KMS-11 (cell line): Measurements from ENCODE around the gene PIP5K1C.

Experiments used
- H2AFZ ChIP-seq: fragments of 200-600 bp; sonication (generic); 2 replicates; pipeline ENCODE4 v1.6.1; 2016; ENCODE audit warnings: antibody characterized with exemption, mixed run types, low read depth
- H3K27ac ChIP-seq: fragments of 200-600 bp; sonication (generic); 2 replicates; pipeline ENCODE4 v1.6.1; 2016; ENCODE audit warnings: mild to moderate bottlenecking, mixed run types
- H3K27me3 ChIP-seq: fragments of 200-600 bp; sonication (generic); 2 replicates; pipeline ENCODE4 v1.6.1; 2017; ENCODE audit warnings: mild to moderate bottlenecking, low read depth, mixed run types, moderate library complexity; ENCODE audit not compliant: insufficient read depth
- H3K36me3 ChIP-seq: fragments of 200-600 bp; sonication (generic); 2 replicates; pipeline ENCODE4 v1.6.1; 2017; ENCODE audit warnings: mild to moderate bottlenecking, mixed run types; ENCODE audit not compliant: insufficient read depth
- H3K4me1 ChIP-seq: fragments of 200-600 bp; sonication (generic); 2 replicates; pipeline ENCODE4 v1.6.1; 2016; ENCODE audit warnings: mild to moderate bottlenecking, low read depth, mixed run types; ENCODE audit not compliant: poor library complexity, severe bottlenecking
- H3K4me2 ChIP-seq: fragments of 200-600 bp; sonication (generic); 2 replicates; pipeline ENCODE4 v1.7.0; 2016; ENCODE audit warnings: mild to moderate bottlenecking, mixed run types
- H3K4me3 ChIP-seq: fragments of 200-600 bp; sonication (generic); IDR thresholded peaks from 2 replicates; pipeline ENCODE4 v1.6.1; 2017; ENCODE audit warnings: low read depth, low read length, mixed read lengths; ENCODE audit not compliant: insufficient read depth
- H3K79me2 ChIP-seq: fragments of 200-600 bp; sonication (generic); 2 replicates; pipeline ENCODE4 v1.6.1; 2016; ENCODE audit warnings: low read depth, mixed run types; ENCODE audit not compliant: insufficient read depth
- H3K9ac ChIP-seq: fragments of 200-600 bp; sonication (generic); 2 replicates; pipeline ENCODE4 v1.6.1; 2016; ENCODE audit warnings: mild to moderate bottlenecking, mixed run types
- H4K20me1 ChIP-seq: fragments of 200-600 bp; sonication (generic); 2 replicates; pipeline ENCODE4 v1.6.1; 2016; ENCODE audit warnings: mild to moderate bottlenecking, mixed run types; ENCODE audit not compliant: insufficient read depth
- TF ChIP-seq, protein P1 (sequence below): fragments of 200-600 bp; sonication (generic); conservative IDR thresholded peaks from 2 replicates; pipeline ENCODE4 v1.6.1; 2017; ENCODE audit warnings: low read depth, mild to moderate bottlenecking, antibody characterized with exemption, low read length, moderate library complexity, mixed read lengths

Gene PIP5K1C

GRCh38 chr19:3613818-3614661 lies 86.2 kb downstream of the PIP5K1C start:
- Histone ChIP-seq H2AFZ (no peak overlapping the region), H4K20me1 (no peaks in the 10 kb centered on the region), H3K4me3 (no peak overlapping the region), H3K79me2 (no peaks in the 10 kb centered on the region), H3K36me3 (no peaks in the 10 kb centered on the region), H3K9ac (no peak overlapping the region), H3K27me3 (no peaks in the 10 kb centered on the region), H3K27ac (no peak overlapping the region), H3K4me1 (peaks cover 20% of the 10 kb centered on the region), H3K4me2 (no peak overlapping the region)
- TF ChIP-seq, protein P1, sequence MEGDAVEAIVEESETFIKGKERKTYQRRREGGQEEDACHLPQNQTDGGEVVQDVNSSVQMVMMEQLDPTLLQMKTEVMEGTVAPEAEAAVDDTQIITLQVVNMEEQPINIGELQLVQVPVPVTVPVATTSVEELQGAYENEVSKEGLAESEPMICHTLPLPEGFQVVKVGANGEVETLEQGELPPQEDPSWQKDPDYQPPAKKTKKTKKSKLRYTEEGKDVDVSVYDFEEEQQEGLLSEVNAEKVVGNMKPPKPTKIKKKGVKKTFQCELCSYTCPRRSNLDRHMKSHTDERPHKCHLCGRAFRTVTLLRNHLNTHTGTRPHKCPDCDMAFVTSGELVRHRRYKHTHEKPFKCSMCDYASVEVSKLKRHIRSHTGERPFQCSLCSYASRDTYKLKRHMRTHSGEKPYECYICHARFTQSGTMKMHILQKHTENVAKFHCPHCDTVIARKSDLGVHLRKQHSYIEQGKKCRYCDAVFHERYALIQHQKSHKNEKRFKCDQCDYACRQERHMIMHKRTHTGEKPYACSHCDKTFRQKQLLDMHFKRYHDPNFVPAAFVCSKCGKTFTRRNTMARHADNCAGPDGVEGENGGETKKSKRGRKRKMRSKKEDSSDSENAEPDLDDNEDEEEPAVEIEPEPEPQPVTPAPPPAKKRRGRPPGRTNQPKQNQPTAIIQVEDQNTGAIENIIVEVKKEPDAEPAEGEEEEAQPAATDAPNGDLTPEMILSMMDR, result no peak

- TF ChIP-seq, protein P1, result no peak
- Histone ChIP-seq H3K9ac (no peak overlapping the region), H2AFZ (no peak overlapping the region), H3K27me3 (no peaks in the 10 kb centered on the region), H3K4me2 (no peak overlapping the region), H3K79me2 (no peaks in the 10 kb centered on the region), H3K36me3 (no peaks in the 10 kb centered on the region), H4K20me1 (no peaks in the 10 kb centered on the region), H3K4me1 (peaks cover 14% of the 10 kb centered on the region), H3K4me3 (no peak overlapping the region), H3K27ac (no peak overlapping the region)
Measured at GRCh38 chr19:3612901-3613741, 87.1 kb downstream of the PIP5K1C start.

DNA sequence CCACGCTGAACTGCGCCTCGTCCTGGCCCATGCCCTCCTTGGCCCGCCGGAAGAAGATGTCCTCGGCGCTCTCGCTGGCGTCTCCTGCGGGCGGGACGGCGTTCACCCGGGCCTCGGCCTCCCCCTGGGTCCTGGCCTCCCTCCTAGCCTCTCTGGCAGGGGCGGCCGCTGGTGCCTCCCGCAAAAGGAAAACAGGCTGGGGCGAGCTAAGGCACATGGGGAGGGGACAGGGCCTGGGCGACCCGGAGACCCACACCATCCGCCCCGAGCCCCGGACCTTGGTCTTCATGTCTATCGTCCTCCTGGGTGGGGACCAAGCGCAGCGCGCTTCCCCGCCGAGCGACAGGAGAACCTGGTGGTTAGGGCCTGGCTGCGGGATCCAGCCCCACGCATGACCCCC lies 87.9 kb downstream of the PIP5K1C start:
- no peaks in the 10 kb centered on the region for H3K79me2 ChIP-seq
- peaks cover 13% of the 10 kb centered on the region for H3K4me1 ChIP-seq
- H3K36me3 ChIP-seq, result no peaks in the 10 kb centered on the region
- no peak overlapping the region for H3K9ac ChIP-seq
- no peak overlapping the region for H3K4me3 ChIP-seq
- H4K20me1 ChIP-seq, result no peaks in the 10 kb centered on the region
- TF ChIP-seq, protein P1, result no peak
- H3K4me2 ChIP-seq, result no peak overlapping the region
- H3K27me3 ChIP-seq, result no peaks in the 10 kb centered on the region
- no peak overlapping the region for H2AFZ ChIP-seq
- H3K27ac ChIP-seq, result no peak overlapping the region

- no peak overlapping the region for H3K4me2 ChIP-seq
- no peaks in the 10 kb centered on the region for H3K79me2 ChIP-seq
- no peaks in the 10 kb centered on the region for H3K27me3 ChIP-seq
- no peak overlapping the region for H3K9ac ChIP-seq
- H3K36me3 ChIP-seq, result no peaks in the 10 kb centered on the region
- H4K20me1 ChIP-seq, result no peaks in the 10 kb centered on the region
- H3K4me1 ChIP-seq, result peaks cover 8% of the 10 kb centered on the region
- H2AFZ ChIP-seq, result no peak overlapping the region
- no peak overlapping the region for H3K27ac ChIP-seq
- TF ChIP-seq, protein P1, result no peak
- no peak overlapping the region for H3K4me3 ChIP-seq
Measured at GRCh38 chr19:3611841-3612240, 88.4 kb downstream of the PIP5K1C start.
